Spinal cord (tissue), 10 donors: ENCODE data around the gene CCDC170. TPM values are rescaled to one million over a fixed set of nuclear protein-coding genes. Genes with fewer than 3 reads are reported as not detected.
"Not testable (repeated sequence)": the region's sequence is repeated elsewhere in the genome, so short reads cannot be mapped to it uniquely, and the experiment has no call there.

Source experiments
- DNase-seq, 6 donors: peaks; one replicate each; pipeline versions ENCODE4 v3.0.0 to v3.0.0-alpha.2; 2013 to 2015; ENCODE audit warnings: low spot score in 6 of 6, low read depth in 4 of 6
- H3K27ac ChIP-seq: one replicate; pipeline ENCODE4 v1.5.1; 2013; ENCODE audit warnings: low read depth, low read length, control low read depth
- H3K27me3 ChIP-seq: one replicate; pipeline ENCODE4 v1.6.1; 2013; ENCODE audit warnings: low read length; ENCODE audit not compliant: control insufficient read depth, insufficient read depth
- H3K36me3 ChIP-seq: one replicate; pipeline ENCODE4 v1.6.1; 2013; ENCODE audit warnings: low read length; ENCODE audit not compliant: control insufficient read depth, insufficient read depth
- H3K4me1 ChIP-seq: one replicate; pipeline ENCODE4 v1.6.1; 2013; ENCODE audit warnings: low read length; ENCODE audit not compliant: control insufficient read depth, insufficient read depth
- H3K4me3 ChIP-seq: one replicate; pipeline ENCODE4 v1.5.1; 2013; ENCODE audit warnings: low read depth, low read length, control low read depth
- H3K9me3 ChIP-seq: one replicate; pipeline ENCODE4 v1.6.1; 2013; ENCODE audit warnings: low read length; ENCODE audit not compliant: control insufficient read depth, insufficient read depth
- WGBS: methylation state at CpG from one replicate; pipeline ENCODE4 v1.1.5; 2013; ENCODE audit warnings: missing lambda C conversion rate; ENCODE audit not compliant: insufficient coverage; 5-methylcytosine and 5-hydroxymethylcytosine counted together
- long read RNA-seq, 4 donors: transcript quantifications; one replicate each; lab custom pipeline, GENCODE V29; 2026
- polyA plus RNA-seq, 2 donors: library from polyadenylated mRNA; unstranded; fragments of 120-200 nt; gene quantifications; one replicate each; pipeline ENCODE4 v1.2.1, GENCODE V29; 2013; ENCODE audit not compliant: insufficient read length in 2 of 2
- total RNA-seq, 2 donors: library from RNA; depleted of rRNA in 1 of 2; stranded (reverse); fragments of 120-200 nt in 1 of 2; fragments of >200 nt in 1 of 2; gene quantifications; one replicate each; pipeline versions ENCODE4 v1.2.3 to v1.2.4, GENCODE V29; 2013 to 2014
- donor health status: healthy.

Gene CCDC170, protein sequence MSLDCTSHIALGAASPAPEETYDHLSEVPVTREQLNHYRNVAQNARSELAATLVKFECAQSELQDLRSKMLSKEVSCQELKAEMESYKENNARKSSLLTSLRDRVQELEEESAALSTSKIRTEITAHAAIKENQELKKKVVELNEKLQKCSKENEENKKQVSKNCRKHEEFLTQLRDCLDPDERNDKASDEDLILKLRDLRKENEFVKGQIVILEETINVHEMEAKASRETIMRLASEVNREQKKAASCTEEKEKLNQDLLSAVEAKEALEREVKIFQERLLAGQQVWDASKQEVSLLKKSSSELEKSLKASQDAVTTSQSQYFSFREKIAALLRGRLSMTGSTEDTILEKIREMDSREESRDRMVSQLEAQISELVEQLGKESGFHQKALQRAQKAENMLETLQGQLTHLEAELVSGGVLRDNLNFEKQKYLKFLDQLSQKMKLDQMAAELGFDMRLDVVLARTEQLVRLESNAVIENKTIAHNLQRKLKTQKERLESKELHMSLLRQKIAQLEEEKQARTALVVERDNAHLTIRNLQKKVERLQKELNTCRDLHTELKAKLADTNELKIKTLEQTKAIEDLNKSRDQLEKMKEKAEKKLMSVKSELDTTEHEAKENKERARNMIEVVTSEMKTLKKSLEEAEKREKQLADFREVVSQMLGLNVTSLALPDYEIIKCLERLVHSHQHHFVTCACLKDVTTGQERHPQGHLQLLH
- total RNA-seq (10 to 100 TPM in 1 of 2 donors, 1 to 10 TPM in 1; 3.2 to 13.1 TPM), polyA plus RNA-seq (1 to 10 TPM; 2.1 to 5.9 TPM)
- long read RNA-seq, donor 1 = 0 reads
- long read RNA-seq, donor 2 = 0 reads
- long read RNA-seq, donor 3, full-length matches to known transcripts = 1 of 1 reads
- long read RNA-seq, donor 3, partial matches to known transcripts = 0 of 1 reads
- long read RNA-seq, donor 3, other reads (novel, unspliced or antisense) = 0 of 1 reads
- long read RNA-seq, donor 4 = 0 reads

GRCh38 chr6:151493804-151494234 lies at the start of gene CCDC170:
CCDC170 (plus strand) TSS chr6:151494017; CDS start chr6:151494129, 112 bp downstream.
- Histone ChIP-seq H3K9me3 (no peaks in the 10 kb centered on the region), H3K4me3 (peak within 1 kb of the TSS; percentile 65), H3K36me3 (no peaks in the 10 kb centered on the region), H3K4me1 (peaks cover 14% of the 10 kb centered on the region), H3K27ac (peak within 1 kb of the TSS; percentile 69), H3K27me3 (no peaks in the 10 kb centered on the region)
- WGBS = 0% methylated on average over 58 of the region's 58 CpGs
- peak in 3 of 6 donors; percentile 28 to 73 (median 59) for DNase-seq

DNA sequence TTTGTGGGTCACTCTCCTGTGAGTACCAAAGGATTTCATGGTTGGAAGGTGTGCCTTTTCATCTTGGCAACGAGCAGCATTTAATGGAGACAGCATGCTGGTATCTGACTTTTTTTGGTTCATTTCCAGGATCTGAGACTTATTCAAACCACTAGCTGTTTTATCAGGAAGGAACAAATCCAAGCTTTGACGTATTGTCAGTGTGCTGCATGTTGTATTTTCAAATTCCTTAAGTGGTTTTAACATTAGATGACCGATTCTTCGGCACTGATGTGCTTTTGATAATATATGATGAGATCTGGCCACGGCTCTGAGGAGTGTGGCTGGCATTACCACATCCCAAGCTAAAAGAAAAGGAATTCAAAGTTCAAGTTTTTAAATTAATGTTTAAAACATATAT lies 48.3 kb upstream of the CCDC170 start:
- Histone ChIP-seq H3K27me3 (no peaks in the 10 kb centered on the region), H3K9me3 (no peaks in the 10 kb centered on the region), H3K4me1 (no peaks in the 10 kb centered on the region), H3K36me3 (peaks cover 4% of the 10 kb centered on the region), H3K27ac (peak overlapping the region; percentile 57), H3K4me3 (no peak overlapping the region)
- DNase-seq = peak in 2 of 6 donors; percentile 4 to 41
- WGBS = 40% methylated on average over 1 of the region's 5 CpGs

DNA sequence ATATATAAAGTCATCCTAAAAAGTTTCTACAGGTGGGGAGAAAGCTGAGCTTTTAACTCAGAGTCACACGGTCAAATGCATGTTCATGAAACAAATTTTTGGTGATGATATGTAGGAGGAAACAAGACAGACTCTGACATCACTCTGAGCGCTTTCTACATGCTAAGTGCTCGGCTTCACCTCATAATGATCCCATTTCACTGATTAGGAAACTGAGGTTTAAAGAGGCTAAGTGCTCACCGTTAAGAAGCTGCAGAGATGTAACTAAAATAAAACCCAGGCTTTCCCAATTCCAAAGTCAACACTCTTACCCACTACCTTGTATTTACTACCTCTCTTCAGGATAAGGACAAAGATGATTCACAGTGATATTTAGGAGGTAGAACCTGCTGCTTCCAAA lies 46.6 kb upstream of the CCDC170 start:
- no peak for DNase-seq
- Histone ChIP-seq H3K27ac (no peak overlapping the region), H3K27me3 (no peaks in the 10 kb centered on the region), H3K4me1 (no peaks in the 10 kb centered on the region), H3K9me3 (no peaks in the 10 kb centered on the region), H3K4me3 (no peak overlapping the region), H3K36me3 (peaks cover 4% of the 10 kb centered on the region)
- WGBS = no CpG with 5 or more reads among the region's 4 CpGs

DNA sequence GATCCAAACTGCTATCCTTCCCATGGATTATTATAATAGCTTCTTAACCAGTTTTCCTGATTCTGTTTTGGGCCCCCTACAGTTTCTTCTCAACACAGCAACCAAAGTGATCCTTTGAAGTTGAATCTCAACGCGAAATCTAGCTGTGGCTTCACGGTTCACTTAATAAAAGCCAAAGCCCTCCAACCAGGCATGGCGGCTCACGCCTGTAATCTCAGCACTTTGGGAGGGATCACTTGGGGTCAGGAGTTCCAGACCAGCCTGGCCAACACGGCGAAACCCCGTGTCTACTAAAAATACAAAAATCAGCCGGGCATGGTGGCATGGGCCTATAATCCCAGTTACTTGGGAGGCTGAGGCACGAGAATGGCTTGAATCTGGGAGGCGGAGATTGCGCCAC lies 45.2 kb upstream of the CCDC170 start:
- no peaks in the 10 kb centered on the region for H3K9me3 ChIP-seq
- 91% methylated on average over 10 of the region's 12 CpGs for WGBS

GRCh38 chr6:151450928-151451327 lies 42.9 kb upstream of the CCDC170 start:
- 33% methylated on average over 1 of the region's 6 CpGs for WGBS
- H3K4me1 ChIP-seq, H3K36me3 ChIP-seq, DNase-seq, H3K9me3 ChIP-seq, H3K27ac ChIP-seq, H3K27me3 ChIP-seq: not testable (repeated sequence)
- peak overlapping the region; percentile 76 for H3K4me3 ChIP-seq

More for the DNA sequence above, 45.2 kb upstream of the CCDC170 start:
- Histone ChIP-seq H3K4me1 (no peaks in the 10 kb centered on the region), H3K36me3 (peaks cover 4% of the 10 kb centered on the region), H3K27ac (no peak overlapping the region), H3K27me3 (no peaks in the 10 kb centered on the region), H3K4me3 (no peak overlapping the region)
- DNase-seq = no peak

DNA sequence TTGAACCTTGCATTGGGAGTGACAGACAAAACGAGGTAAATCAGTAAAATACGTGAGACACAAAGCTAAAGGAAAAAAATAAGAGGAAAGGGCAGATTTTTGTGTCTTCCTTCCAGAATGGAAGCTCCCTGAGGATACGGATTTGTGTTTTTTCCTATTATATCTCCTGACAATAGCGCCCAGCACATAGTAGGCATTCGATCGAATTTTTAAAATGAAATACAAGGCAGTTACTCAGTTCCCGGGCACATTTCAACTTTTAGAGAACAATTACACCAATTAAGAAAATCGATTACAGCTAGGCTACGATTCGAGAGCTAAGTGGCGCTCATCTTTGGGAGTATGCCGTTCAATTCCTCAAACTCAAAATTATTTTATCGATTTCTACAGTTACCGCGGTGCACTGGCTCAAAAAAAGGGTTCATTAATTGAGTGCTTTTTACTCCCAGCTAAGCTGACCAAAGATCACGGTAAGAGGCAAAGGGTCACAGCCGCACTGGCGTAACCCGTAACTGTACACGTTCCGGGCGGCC lies 42.3 kb upstream of the CCDC170 start:
- 2% methylated on average over 19 of the region's 22 CpGs for whole genome bisulfite sequencing
- peak overlapping the region; percentile 94 for H3K27ac ChIP-seq
- no peaks in the 10 kb centered on the region for H3K4me1 ChIP-seq
- peak overlapping the region; percentile 76 for H3K4me3 ChIP-seq
- no peaks in the 10 kb centered on the region for H3K27me3 ChIP-seq
- no peak for DNase-seq
- no peaks in the 10 kb centered on the region for H3K9me3 ChIP-seq
- H3K36me3 ChIP-seq = peaks cover 4% of the 10 kb centered on the region

GRCh38 chr6:151451950-151452749 lies 41.7 kb upstream of the CCDC170 start, which contains the start of gene RMND1:
RMND1 (minus strand) TSS chr6:151452126; CDS start chr6:151445811, 6,315 bp downstream.
- WGBS = under 1% methylated on average over 70 of the region's 74 CpGs
- H3K36me3 ChIP-seq = peaks cover 4% of the 10 kb centered on the region

GRCh38 chr6:151452750-151453427 lies 40.9 kb upstream of the CCDC170 start:
- under 1% methylated on average over 9 of the region's 24 CpGs for WGBS
- no peaks in the 10 kb centered on the region for H3K27me3 ChIP-seq
- DNase-seq = peak in 3 of 6 donors; percentile 28 to 51 (median 41)
- H3K27ac ChIP-seq = peak overlapping the region; percentile 95
- peak overlapping the region; percentile 76 for H3K4me3 ChIP-seq
- no peaks in the 10 kb centered on the region for H3K9me3 ChIP-seq
- no peaks in the 10 kb centered on the region for H3K4me1 ChIP-seq
- peaks cover 4% of the 10 kb centered on the region for H3K36me3 ChIP-seq

More at GRCh38 chr6:151451950-151452749, 41.7 kb upstream of the CCDC170 start, which contains the start of gene RMND1:
- Histone ChIP-seq H3K4me1 (no peaks in the 10 kb centered on the region), H3K9me3 (no peaks in the 10 kb centered on the region), H3K27me3 (no peaks in the 10 kb centered on the region), H3K4me3 (peak within 1 kb of the TSS; percentile 76), H3K27ac (peak within 1 kb of the TSS; percentile 95)
- peak; percentile 98 to 100 (median 99) for DNase-seq
